Measurements from ENCODE around the gene SLC30A10. TPM values are rescaled to one million over a fixed set of nuclear protein-coding genes. Genes with fewer than 3 reads are reported as not detected.

The SLC30A10 gene
- total RNA-seq, 1 experiment from 2014 or later: 0.09 TPM

DNA sequence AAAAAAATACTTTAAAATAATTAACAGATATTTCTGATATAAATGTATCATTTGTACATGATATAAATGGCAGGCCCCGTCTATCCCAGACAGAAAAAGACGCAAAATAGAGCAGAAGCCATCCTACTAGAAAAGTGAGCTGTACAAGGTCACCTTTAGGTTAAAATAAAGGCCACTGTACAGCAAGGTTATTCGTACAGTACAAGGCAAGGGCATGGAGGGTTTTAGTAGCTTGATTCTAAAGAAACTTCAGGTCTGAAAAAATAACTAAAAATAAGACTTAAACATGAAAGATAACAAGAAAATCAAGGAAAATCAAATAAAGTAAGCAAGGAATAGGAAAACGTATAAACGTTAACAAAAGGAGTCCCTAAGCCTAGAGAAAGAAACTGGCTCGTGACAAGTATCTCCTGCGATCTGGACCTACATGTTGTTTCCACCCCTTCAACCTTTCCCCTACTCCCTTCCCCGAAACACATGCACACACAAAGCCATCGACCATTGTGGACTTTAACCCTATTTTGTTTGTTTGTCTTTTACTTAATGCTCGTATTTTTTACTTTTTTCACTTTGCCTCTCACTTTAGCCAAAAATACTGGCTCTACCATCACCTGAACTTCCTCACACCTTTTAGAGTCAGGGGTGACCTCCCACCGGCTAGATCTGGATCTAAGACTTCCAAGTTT is 26.5 kb upstream of the SLC30A10 start:
- no peak for DNase-seq
- Histone ChIP-seq H3K27me3 (ENCODE audit: insufficient read depth, low read length) (no peaks in the 10 kb centered on the region), H3K9me3 (ENCODE audit: control insufficient read depth, low read depth, low read length) (no peaks in the 10 kb centered on the region), H3K4ac (ENCODE audit: low read depth, low read length) (no peak overlapping the region), H2BK15ac (ENCODE audit: low read depth, low read length) (no peak overlapping the region), H4K8ac (replicated peaks; ENCODE audit: insufficient read length, low read depth, low read length) (no peak overlapping the region), H4K5ac (ENCODE audit: insufficient read length, low read depth, low read length) (no peak overlapping the region), H3K18ac (ENCODE audit: insufficient read length, low read depth, low read length) (no peak overlapping the region), H2AK5ac (ENCODE audit: insufficient read length, low read length) (no peak overlapping the region), H3K27ac (ENCODE audit: insufficient read length, low read depth, low read length) (no peak overlapping the region), H3K4me2 (ENCODE audit: insufficient read depth, insufficient read length, low read length) (no peak overlapping the region), H2BK20ac (ENCODE audit: low read depth, low read length, poor library complexity, severe bottlenecking) (no peak overlapping the region), H2BK5ac (ENCODE audit: insufficient read length, low read length) (no peak overlapping the region), H3K23ac (ENCODE audit: insufficient read length, low read depth, low read length) (no peak overlapping the region), H3K14ac (ENCODE audit: insufficient read depth, low read length) (no peak overlapping the region), H3K4me1 (ENCODE audit: insufficient read depth, low read length) (no peaks in the 10 kb centered on the region), H3T11ph (ENCODE audit: low read length) (no peak overlapping the region), H3K9ac (ENCODE audit: extremely low read depth, insufficient read length, low read length) (no peak overlapping the region), H3K79me2 (ENCODE audit: insufficient read depth, low read length) (no peaks in the 10 kb centered on the region), H2BK120ac (ENCODE audit: low read depth, low read length, poor library complexity, severe bottlenecking) (no peak overlapping the region), H3K56ac (ENCODE audit: insufficient read length, low read depth, low read length) (no peak overlapping the region), H4K91ac (ENCODE audit: insufficient read length, low read depth, low read length) (no peak overlapping the region), H2AFZ (ENCODE audit: low read length) (no peak overlapping the region), H3K79me1 (ENCODE audit: insufficient read depth, low read depth, low read length, poor library complexity, severe bottlenecking) (no peaks in the 10 kb centered on the region), H3K23me2 (ENCODE audit: insufficient read length, low read depth, low read length, poor library complexity, severe bottlenecking) (no peaks in the 10 kb centered on the region), H2BK12ac (ENCODE audit: insufficient read length, low read depth, low read length) (no peak overlapping the region), H4K20me1 (ENCODE audit: control insufficient read depth, insufficient read depth, insufficient read length) (no peaks in the 10 kb centered on the region)
- Mint-ChIP-seq H3K36me3 (ENCODE audit: insufficient read depth in 1 of 3, low read depth in 3 of 3) (no peaks in the 10 kb centered on the region), H3K4me1 (no peaks in the 10 kb centered on the region), H3K9me3 (no peaks in the 10 kb centered on the region), H3K27ac (no peak overlapping the region), H3K27me3 (ENCODE audit: low read depth) (no peaks in the 10 kb centered on the region; the same call in 1 of the 2 replicates), H3K4me3 (no peak overlapping the region)
- TF ChIP-seq CTCF (conservative IDR thresholded peaks at IDR 0.05): no peak
- no CpG with 5 or more reads among the region's 11 CpGs for WGBS (ENCODE audit: extremely low coverage, insufficient read length, low lambda C conversion rate)
